Sigmoid colon (tissue), 7 donors: ENCODE data around the gene CCL25. TPM values are rescaled to one million over a fixed set of nuclear protein-coding genes. Genes with fewer than 3 reads are reported as not detected.

ENCODE experiments used
- DNase-seq: peaks from one replicate; pipeline ENCODE4 v3.0.0-alpha.2; 2019
- H3K27ac ChIP-seq, 4 donors: fragments of 200-600 bp; sonication (generic); one replicate each; pipeline ENCODE4 v1.5.1; 2016 to 2019; ENCODE audit warnings: mild to moderate bottlenecking in 1 of 4
- H3K27me3 ChIP-seq, 3 donors: fragments of 200-600 bp; sonication (generic); one replicate each; pipeline ENCODE4 v1.5.1; 2019; ENCODE audit warnings: mild to moderate bottlenecking in 1 of 3
- H3K36me3 ChIP-seq, 4 donors: fragments of 200-600 bp; sonication (generic); one replicate each; pipeline ENCODE4 v1.5.1; 2016 to 2019
- H3K4me1 ChIP-seq, 4 donors: fragments of 200-600 bp; sonication (generic); one replicate each; pipeline ENCODE4 v1.5.1; 2017 to 2019
- H3K4me3 ChIP-seq, 4 donors: fragments of 200-600 bp; sonication (generic); one replicate each; pipeline ENCODE4 v1.5.1; 2017 to 2019; ENCODE audit warnings: mild to moderate bottlenecking in 2 of 4, moderate library complexity in 1 of 4
- H3K9me3 ChIP-seq, 4 donors: fragments of 200-600 bp in 3 of 4; sonication (generic) in 3 of 4; one replicate each; pipeline versions ENCODE4 v1.5.1 to v1.6.1; 2013 to 2019
- EP300 ChIP-seq, 4 donors: sonication (generic); formaldehyde crosslinking; IDR thresholded peaks; one replicate each; pipeline ENCODE4 v1.6.1; 2017; ENCODE audit warnings: antibody characterized with exemption in 4 of 4
- POLR2A ChIP-seq, 2 donors: fragments of 450-650 bp; IDR thresholded peaks; one replicate each; pipeline ENCODE4 v1.6.1; 2016; ENCODE audit warnings: antibody characterized with exemption in 2 of 2, mild to moderate bottlenecking in 2 of 2, moderate library complexity in 2 of 2
- POLR2AphosphoS5 ChIP-seq, 4 donors: sonication (generic); formaldehyde crosslinking; IDR thresholded peaks; one replicate each; pipeline ENCODE4 v1.6.1; 2017; ENCODE audit warnings: antibody characterized with exemption in 4 of 4
- WGBS, 2 donors: extraction: QIAGEN DNeasy Blood & Tissue Kit; methylation state at CpG; one replicate each; pipeline ENCODE4 v1.1.7; 2013; 5-methylcytosine and 5-hydroxymethylcytosine counted together
- intact Hi-C: fragments of 100-400 bp; cut with DNase I; formaldehyde crosslinking; loops from one replicate; pipeline ENCODE4 v1.15.1; 2023
- polyA plus RNA-seq, 3 donors: library from polyadenylated mRNA; stranded (reverse); fragments of 200-250 nt; gene quantifications; one replicate each; pipeline ENCODE4 v1.2.3, GENCODE V29; 2013
- total RNA-seq, 4 donors: library from RNA; depleted of rRNA; stranded (reverse); fragments of >200 nt; gene quantifications; one replicate each; pipeline ENCODE4 v1.1.0, GENCODE V29; 2016
- TF ChIP-seq, protein P1 (sequence below), 4 experiments: fragments of 450-650 bp in 3 of 4; fragments of 200-600 bp in 1 of 4; IDR thresholded peaks; one replicate each; pipeline ENCODE4 v1.5.1; 2016 to 2019; ENCODE audit warnings: antibody characterized with exemption in 4 of 4, mild to moderate bottlenecking in 3 of 4, moderate library complexity in 2 of 4
- donor health status: healthy with polysubstance abuse.
- donor health status: Bipolar disorder and iron deficiency.
- donor health status: healthy.

The CCL25 gene
- total and polyA plus RNA-seq, 7 donors = 0.17 TPM; not detected in 6

DNA sequence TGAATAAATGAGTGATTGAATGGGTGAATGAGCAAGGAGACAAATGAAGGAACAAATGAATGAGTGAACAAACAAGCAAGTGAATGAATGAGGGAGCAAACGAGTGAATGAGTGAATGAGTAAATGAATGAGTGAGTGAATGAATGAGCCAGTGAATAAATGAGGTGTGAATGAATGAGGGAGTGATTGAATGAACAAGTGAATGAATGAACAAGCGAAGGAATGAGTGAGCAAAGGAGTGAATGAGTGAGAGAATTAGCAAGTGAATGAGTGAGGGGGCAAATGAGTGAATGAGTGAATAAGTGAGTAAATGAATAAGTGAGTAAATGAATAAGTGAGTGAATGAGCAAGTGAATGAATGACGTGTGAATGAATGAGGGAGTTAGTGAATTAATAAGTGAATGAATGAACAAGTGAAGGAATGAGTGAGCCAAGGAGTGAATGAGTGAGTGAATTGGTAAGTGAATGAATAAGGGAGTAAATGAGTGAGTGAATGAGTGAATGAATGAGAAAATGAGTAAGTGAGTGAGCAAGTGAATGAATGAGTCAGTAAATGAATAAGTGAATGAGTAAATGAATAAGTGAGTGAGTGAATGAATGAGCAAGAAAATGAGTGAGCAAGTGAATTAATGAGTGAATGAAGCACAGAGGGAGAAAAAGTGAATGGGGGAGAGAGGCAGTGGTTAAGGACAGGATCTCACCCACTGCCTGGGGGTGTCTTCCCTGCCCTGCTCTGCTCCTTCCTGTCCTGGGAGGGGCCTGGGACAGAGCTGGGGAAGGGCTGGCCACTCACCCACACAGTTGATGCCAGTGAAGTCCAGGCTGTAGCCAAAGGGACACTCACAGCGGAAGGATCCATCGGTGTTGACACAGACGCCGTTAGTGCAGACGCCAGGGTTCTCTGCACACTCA is 36.4 kb downstream of the CCL25 start:
- Histone ChIP-seq H3K27ac (no peak overlapping the region), H3K27me3 (no peaks in the 10 kb centered on the region), H3K4me1 (no peaks in the 10 kb centered on the region), H3K4me3 (no peak overlapping the region), H3K9me3 (no peaks in the 10 kb centered on the region), H3K36me3 (no peaks in the 10 kb centered on the region)
- no peak for DNase-seq
- WGBS, 2 donors = 73 to 86% methylated on average over 8 of the region's 8 CpGs
- intact Hi-C loops = no loop called here
- no peak for TF ChIP-seq POLR2AphosphoS5 (IDR thresholded peaks at IDR 0.05)
- no peak for TF ChIP-seq POLR2A (IDR thresholded peaks at IDR 0.05)
- TF ChIP-seq EP300 (IDR thresholded peaks at IDR 0.05) = no peak
- TF ChIP-seq, protein P1, sequence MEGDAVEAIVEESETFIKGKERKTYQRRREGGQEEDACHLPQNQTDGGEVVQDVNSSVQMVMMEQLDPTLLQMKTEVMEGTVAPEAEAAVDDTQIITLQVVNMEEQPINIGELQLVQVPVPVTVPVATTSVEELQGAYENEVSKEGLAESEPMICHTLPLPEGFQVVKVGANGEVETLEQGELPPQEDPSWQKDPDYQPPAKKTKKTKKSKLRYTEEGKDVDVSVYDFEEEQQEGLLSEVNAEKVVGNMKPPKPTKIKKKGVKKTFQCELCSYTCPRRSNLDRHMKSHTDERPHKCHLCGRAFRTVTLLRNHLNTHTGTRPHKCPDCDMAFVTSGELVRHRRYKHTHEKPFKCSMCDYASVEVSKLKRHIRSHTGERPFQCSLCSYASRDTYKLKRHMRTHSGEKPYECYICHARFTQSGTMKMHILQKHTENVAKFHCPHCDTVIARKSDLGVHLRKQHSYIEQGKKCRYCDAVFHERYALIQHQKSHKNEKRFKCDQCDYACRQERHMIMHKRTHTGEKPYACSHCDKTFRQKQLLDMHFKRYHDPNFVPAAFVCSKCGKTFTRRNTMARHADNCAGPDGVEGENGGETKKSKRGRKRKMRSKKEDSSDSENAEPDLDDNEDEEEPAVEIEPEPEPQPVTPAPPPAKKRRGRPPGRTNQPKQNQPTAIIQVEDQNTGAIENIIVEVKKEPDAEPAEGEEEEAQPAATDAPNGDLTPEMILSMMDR (IDR thresholded peaks at IDR 0.05) = no peak

DNA sequence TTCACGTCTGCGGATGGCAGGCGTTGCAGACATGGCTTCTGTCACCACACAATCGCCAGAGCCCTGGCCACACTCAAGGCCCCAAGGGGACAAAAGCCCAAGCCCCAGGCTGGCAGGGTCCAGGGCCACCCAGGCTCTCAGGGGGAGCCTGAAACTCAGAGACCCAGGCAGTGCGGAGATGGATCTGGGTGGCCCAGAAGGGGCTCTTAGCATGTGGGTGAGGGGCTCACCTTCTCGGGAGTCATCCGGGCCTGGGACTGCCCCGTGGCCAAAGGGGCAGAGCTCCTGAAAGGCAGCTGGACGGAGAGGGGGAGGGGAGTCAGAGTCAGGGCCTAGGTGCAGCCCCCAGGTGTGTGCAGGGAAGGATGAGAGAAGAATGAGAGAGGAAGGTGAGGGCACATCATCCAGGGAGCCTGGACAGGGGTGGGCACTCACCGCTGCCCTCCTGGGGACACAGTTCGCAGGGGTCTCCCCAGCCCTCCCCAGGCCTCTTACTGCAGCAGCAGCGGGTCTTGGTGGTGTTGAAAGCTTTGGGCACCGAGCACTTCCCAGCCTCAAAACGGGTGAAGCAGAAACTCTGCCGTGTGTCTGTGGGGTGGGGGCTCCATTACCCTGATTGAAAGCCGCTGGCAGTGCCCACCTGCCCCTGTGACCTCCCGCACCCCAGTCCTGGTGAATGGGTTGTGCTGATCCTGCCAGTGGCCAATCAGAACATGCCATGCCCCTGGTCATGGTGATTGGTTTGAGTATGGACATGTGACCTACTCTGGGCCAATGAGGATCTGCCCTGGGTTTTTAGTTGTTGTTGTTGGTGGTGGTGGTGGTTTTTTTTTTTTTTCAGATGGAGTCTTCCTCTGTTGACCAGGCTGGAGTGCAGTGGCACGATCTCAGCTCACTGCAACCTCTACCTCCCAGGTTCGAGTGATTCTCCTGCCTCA is 37.4 kb downstream of the CCL25 start:
- TF ChIP-seq, protein P1 (IDR thresholded peaks at IDR 0.05) = no peak
- no peak for TF ChIP-seq POLR2AphosphoS5 (IDR thresholded peaks at IDR 0.05)
- no peak for TF ChIP-seq EP300 (IDR thresholded peaks at IDR 0.05)
- TF ChIP-seq POLR2A (IDR thresholded peaks at IDR 0.05) = no peak
- H3K9me3 ChIP-seq = peaks cover 1 to 7% (median 6%) of the 10 kb centered on the region in 4 donors
- WGBS, 2 donors = 83 to 89% methylated on average over 19 of the region's 19 CpGs
- no peak overlapping the region for H3K27ac ChIP-seq
- no peaks in the 10 kb centered on the region for H3K27me3 ChIP-seq
- no peak overlapping the region for H3K4me3 ChIP-seq
- peaks cover 0 to under 1% (median 0%) of the 10 kb centered on the region in 4 donors for H3K36me3 ChIP-seq
- DNase-seq = no peak
- H3K4me1 ChIP-seq = no peaks in the 10 kb centered on the region
- intact Hi-C loops = no loop called here

DNA sequence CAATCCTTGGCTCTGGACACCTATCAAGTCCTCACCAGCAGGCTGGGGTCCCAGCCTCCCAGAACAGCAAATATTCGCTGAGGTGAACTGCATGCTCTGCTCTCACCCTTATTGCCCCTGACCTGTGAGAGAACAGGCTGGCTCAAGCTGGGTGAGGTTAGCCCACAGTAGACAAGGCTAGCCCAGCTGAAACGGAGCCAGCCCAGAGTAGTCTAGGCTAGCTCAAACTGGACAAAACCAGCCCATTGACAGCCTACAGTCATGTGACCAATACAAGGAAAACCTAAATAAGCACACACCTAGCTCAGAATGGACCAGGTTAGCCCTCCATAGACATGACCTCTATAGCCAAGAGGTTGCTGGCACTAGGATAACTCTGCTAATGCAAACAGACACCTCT is 38.4 kb downstream of the CCL25 start:
- Histone ChIP-seq H3K4me3 (no peak overlapping the region), H3K27ac (no peak overlapping the region), H3K4me1 (no peaks in the 10 kb centered on the region), H3K36me3 (peaks cover 0 to 4% (median 0%) of the 10 kb centered on the region in 4 donors), H3K9me3 (peaks cover 12 to 17% (median 16%) of the 10 kb centered on the region in 4 donors), H3K27me3 (no peaks in the 10 kb centered on the region)
- WGBS, 2 donors = 77 to 91% methylated on average over 2 of the region's 2 CpGs
- DNase-seq = no peak
- intact Hi-C loops = no loop called here
- TF ChIP-seq POLR2AphosphoS5 (IDR thresholded peaks at IDR 0.05) = no peak
- TF ChIP-seq, protein P1 (IDR thresholded peaks at IDR 0.05) = no peak

DNA sequence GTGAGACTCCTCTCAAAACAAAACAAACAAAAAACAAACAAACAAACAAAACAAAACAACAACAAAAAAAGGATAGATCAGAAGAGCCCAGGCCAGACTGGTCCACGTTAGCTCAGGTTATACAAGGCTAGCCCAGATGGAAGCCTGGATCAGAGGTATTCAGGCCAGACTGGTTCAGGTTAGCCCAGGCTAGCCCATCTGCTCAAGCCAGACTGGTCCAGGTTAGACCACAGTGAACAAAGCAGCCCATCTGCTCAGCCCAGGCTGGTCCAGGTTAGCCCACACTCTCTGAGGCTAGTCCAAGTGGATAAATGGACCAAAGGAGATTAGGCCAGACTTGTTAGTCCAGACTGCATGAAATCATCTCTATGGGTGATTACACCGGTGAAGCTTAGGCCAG is 41.2 kb downstream of the CCL25 start:
- Histone ChIP-seq H3K36me3 (peaks cover 0 to 4% (median 0%) of the 10 kb centered on the region in 4 donors), H3K4me3 (no peak overlapping the region), H3K27me3 (no peaks in the 10 kb centered on the region), H3K4me1 (no peaks in the 10 kb centered on the region), H3K27ac (no peak overlapping the region), H3K9me3 (peaks cover 22 to 28% (median 25%) of the 10 kb centered on the region in 4 donors)
- DNase-seq = no peak
- no peak for TF ChIP-seq EP300 (IDR thresholded peaks at IDR 0.05)
- TF ChIP-seq, protein P1 (IDR thresholded peaks at IDR 0.05) = no peak
- no peak for TF ChIP-seq POLR2A (IDR thresholded peaks at IDR 0.05)
- no peak for TF ChIP-seq POLR2AphosphoS5 (IDR thresholded peaks at IDR 0.05)
- 90 to 92% methylated on average over 2 of the region's 2 CpGs for WGBS, 2 donors
- intact Hi-C loops = no loop called here
